Stimulated activated CD8-positive, alpha-beta memory T cell treated with anti-CD3 and anti-CD28 coated beads, Interleukin-15, amount 100 ng/mL, for 48 hours (primary cell): ENCODE measurements around the gene MATCAP1.
A peak's percentile ranks its signal among the peaks of the same experiment; 100 is the strongest.

Experiments
- DNase-seq, 2 donors: peaks; one replicate each; pipeline ENCODE4 v3.0.0-alpha.2; 2020; ENCODE audit warnings: low read depth in 2 of 2

The MATCAP1 gene

DNA sequence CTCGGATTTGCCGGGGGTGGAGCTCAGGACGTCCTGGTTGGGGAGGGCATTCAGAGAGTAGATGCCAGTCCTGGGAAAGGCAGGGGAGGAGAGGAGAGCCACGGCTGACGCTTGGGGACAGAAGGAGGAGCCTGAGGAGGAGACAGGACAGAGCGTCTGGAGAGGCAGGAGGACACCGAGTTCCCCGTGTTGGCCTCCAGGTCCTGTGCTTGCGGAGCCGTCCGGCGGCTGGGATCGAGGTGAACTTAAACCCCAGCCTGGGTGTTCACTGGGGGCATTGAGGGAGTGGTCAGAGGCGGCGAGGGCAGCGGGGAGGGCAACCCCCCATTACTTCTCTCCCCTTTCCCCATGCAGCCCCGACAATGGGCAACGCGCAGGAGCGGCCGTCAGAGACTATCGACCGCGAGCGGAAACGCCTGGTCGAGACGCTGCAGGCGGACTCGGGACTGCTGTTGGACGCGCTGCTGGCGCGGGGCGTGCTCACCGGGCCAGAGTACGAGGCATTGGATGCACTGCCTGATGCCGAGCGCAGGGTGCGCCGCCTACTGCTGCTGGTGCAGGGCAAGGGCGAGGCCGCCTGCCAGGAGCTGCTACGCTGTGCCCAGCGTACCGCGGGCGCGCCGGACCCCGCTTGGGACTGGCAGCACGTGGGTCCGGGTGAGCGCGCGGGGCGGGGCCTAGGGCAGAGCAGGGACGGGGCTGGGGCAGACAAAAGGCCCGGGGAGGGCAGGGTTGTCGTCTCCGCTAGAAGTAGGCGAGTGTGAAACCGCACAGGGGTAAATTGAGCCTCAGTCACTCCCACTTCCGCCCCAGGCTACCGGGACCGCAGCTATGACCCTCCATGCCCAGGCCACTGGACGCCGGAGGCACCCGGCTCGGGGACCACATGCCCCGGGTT is 9.7 kb downstream of the MATCAP1 start:
- DNase-seq: peak in 1 of 2 donors; percentile 60

DNA sequence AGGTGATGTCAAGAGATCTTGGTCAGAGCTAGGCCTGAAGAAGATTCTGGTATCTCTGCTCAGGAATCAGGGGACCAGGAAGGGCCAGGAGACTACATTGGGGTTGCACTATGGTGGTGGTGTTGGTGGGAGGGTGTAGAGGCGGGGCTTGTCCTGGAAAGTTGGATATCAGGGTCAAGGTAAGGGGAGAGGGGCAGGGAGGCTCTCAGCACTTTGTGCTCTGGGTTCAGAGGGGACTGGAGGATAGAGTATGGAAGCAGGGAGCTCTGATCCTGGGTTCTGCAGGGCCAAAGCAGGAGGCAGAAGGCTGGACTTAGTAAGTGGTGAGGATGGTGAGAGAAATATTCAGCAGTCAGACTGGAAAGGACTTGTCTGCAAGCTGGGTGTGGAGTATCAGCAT is 10.4 kb downstream of the MATCAP1 start:
- no peak for DNase-seq

DNA sequence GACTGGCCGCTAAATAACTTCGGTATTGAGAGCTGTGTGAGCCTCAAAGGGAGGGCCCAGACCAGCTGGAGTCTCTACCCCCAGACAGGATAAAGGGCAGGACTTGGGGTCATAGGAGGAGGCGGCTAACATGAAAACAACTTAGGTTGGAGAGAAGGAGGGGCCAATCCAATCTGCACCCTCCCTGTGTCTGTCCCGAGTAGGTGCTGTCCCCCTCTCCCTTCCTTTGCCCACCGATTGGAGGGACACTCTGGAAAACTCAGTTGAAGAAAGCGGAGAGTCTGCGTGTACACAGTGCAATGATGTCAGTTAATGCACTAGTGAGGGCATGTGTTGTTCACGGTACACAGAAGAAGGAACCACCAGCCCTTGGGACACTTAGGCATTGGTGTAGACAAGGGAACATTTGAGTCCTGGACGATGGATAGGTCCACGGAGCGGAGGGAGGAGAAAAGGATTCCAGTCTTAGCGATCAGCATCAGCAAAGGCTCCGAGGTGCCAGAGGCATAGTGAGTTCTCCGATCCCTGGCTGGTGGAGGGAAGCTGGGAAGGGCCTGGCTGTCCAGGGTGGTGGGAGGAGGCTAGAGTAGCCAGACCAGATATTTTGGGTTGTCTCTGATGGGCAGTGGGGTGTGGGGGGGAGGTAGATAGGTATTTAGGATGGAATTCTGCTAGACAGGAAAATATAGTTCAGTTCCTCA is 12.7 kb downstream of the MATCAP1 start:
- DNase-seq: no peak

DNA sequence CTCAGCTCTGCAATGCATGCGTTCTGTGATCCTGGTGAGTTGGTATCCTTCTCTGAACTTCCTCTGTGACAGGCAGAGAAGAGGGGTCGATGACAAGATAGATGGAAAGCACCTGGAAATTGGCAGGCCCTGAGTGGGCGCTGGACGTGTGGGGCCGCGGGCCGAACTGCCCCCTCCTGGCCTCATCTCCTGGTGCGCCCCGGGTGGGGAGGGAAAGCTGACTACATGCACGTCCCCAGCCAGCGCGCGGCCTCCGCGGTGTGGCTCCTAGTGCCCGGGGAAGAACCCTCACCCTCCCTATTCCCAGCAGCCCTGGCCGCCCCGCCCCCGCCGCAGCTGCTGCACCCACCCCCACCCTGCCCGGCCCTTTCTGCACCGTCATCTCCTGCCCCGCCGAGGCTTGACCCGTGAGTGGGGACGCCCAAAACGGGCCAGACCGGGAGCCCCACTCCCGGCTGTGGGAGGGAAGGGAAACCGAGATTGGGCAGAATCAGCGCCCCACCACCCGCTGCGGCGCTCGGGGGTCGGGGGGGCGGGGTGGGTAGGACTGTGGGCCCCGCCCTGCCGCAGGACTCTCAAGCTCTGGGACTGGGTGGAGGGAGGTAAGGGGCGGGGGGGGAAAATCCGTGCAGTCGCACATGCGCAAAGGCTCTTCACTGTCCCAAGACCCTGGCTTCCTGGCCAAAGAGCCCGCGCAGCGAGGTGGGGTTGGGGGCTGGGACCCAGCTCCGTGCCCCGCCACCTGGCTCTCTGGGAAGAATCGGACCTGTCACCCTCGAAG is 13.4 kb downstream of the MATCAP1 start, which contains the start of gene NOL3:
TSS of gene NOL3 (plus strand) at position 371 of the 781 bp plus-strand sequence.
- DNase-seq: peak in 1 of 2 donors; percentile 41

DNA sequence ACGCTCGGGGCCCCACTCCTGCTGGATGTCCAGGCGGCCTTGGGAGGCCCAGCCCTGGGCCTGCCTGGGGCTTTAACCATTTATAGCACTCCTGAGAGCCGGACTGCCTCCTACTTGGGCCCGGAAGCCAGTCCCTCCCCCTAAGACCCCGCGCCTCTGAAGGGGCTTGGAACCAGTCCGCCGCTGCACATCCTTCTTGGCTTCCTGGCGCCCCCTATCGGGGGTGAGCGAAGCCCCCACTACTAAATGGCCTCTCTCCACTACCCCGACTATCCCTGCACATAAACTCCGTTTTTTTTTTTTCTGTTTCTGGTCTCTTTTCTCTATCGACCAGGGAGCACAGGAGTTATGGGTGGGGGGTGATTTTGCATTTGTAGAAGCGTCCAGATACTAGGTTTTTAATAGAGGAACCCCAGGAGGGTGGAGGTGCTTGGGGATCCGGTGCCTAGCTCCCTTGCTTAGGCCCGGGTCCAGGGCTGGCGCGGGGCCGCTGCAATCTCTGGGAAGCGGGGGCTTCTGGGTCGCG is 14.1 kb downstream of the MATCAP1 start:
- DNase-seq: no peak

DNA sequence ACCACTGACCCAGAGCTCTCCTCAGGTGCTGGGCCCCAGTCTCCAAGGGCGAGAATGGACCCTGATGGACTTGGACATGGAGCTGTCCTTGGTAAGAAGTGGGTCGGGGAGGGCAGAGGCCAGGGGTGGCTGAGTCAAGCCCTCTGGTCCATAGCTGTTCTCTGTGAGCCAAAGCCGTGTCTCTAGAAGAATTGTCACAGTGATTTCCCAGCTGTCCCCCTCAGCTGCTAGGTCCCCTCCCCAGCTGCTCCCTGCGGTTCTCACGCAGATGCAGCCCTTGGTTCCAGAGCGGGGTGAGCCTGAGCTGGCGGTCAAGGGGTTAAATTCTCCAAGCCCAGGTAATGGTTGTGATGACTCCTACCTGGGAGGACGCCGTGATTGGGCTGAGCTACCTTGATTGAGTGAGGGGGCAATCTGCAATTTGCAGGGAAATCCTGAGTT is 14.7 kb downstream of the MATCAP1 start:
- DNase-seq: no peak

DNA sequence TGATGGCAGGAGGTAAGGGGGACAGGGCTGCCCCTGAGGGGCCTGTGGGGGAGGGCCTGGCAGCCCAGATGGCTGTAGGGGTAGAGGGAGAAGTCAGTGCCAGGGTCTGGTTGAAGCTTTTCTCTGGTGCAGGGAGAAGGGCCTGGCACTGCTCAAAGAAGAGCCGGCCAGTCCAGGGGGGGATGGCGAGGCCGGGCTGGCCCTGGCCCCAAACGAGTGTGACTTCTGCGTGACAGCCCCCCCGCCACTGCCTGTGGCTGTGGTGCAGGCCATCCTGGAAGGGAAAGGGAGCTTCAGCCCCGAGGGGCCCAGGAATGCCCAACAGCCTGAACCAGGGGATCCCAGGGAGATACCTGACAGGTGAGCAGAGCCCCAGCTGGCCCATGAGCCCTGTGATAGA is 16.2 kb downstream of the MATCAP1 start:
- no peak for DNase-seq

DNA sequence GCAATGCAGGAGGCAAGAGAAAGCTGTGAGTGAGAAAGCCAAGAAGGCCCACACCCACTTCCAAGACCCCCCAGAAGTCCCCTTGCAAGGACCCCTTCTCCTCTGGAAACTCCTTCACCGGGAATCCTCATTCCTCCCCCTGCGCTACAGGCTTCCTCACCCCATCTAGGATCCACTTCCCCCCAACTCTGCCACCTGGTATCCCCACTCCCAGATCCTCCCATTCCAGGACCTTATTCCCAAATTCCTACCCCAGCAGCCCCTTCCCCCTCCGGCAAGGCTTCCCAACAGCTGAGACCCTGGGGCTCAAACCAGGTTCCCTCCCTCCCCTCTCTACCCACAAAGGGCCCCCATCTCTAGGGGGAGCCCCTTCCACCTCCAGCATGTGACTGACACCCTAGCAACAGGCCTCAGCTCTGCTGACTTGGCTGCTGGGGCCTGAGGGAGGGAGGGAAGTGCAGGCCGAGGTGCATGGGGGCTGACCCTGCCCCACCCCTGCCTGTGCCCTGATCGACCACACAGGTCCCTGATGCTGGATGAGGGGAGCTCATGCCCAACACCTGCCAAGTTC is 17.1 kb downstream of the MATCAP1 start:
- no peak for DNase-seq

DNA sequence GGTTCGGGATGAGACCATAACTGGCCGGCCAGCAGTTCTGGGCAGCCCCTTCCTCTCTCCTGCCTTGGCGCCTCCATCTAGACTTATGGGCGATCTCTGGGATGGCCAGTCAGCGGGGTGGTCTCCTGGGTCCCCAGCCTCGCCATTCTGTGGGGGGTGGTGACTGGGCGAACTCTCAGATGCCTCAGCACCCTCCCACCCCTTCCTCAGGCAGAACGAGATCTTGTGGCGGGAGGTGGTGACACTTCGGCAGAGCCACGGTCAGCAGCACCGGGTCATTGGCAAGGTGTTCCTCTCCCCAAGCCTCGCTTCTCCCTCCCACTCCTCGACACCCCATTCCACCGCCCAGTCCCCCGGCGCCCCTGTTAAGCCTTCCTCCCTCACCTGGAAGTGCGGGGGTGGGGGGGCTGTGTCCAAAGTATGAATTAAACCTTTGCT is 17.6 kb downstream of the MATCAP1 start:
- DNase-seq: no peak

DNA sequence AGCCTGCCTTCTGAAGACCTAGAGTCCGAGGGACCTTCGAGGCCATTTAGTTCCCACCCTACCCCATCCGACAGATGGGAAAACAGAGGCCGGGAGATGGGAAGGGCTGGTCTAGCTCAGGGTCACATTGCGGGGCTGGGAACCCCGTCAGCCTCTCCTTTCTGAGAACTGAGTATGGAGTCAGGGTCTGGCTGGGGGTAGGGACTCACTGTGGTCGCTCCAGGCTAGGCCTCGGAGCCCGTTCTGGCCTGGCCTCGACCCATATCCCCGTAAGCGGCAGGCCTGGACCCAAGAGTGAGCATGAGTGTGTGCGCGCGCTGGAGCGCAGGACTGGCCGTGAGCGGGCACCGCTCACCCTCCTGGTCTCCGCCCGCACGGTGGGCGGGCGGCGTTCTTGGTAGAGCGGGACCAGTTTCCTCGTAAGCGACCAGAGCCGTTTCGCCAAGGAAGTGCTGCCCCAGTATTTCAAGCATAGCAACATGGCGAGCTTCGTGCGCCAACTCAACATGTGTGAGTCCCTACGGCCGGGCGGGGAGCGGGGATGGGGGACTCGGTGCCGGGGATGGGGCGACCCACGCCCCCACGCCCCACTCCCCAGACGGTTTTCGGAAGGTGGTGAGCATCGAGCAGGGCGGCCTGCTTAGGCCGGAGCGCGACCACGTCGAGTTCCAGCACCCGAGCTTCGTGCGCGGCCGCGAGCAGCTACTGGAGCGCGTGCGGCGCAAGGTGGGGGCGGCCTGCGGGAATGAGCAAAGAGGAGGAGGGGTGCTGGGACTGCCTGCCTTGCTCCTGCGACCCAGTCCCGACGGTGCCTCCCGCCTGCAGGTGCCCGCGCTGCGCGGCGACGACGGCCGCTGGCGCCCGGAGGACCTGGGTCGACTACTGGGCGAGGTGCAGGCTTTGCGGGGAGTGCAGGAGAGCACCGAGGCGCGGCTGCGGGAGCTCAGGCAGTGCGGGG is 18.4 kb downstream of the MATCAP1 start:
- no peak for DNase-seq

DNA sequence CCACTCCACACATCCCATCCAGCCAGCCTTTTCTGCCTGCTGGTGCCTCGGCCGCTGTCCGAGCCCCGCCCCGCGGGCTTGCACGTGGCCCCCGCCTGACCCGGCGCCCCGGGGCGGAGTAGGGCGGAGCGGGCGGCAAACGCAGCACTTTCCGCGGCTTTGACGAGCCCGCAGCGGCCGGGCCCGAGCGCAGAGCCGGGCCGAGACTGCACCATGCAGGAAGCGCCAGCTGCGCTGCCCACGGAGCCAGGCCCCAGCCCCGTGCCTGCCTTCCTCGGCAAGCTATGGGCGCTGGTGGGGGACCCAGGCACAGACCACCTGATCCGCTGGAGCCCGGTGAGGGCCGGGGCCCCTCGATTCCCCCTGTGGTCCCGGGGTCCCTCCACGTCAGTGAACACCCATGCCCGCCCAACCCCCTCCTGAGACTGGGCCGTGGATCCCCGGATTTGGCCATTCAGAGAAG is 19.1 kb downstream of the MATCAP1 start, which contains the start of gene HSF4:
TSS of gene HSF4 (plus strand) at position 147 of the 463 bp plus-strand sequence. CDS start at position 214, 67 bp downstream.
- no peak for DNase-seq

DNA sequence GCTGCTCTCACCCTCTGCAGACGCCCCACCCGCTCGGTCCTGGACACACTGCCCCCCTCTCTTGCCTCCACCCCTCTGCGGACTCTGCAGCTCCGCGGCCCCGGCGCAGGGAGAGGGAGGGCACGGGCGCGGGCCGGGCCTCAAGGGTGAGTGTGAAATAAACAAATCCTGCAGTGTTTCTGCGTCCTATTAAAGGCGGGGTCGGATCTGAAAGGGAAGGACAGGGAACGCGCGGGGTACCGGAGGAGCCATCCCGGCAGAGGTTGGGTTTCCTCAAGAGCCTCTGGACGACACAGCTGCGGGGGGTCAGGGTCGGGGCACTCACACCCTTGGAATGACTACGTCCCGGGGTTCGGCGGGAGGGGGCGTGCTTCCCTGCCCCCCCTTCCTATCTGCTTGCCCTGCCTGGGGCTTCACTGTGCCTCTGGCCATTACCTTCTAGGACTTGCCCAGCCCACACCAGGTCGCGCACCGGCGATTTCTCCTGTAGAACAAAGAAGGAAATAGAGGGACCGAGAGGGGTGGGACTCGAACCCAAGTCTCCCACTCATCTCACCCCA is 19.7 kb downstream of the MATCAP1 start:
- no peak for DNase-seq

DNA sequence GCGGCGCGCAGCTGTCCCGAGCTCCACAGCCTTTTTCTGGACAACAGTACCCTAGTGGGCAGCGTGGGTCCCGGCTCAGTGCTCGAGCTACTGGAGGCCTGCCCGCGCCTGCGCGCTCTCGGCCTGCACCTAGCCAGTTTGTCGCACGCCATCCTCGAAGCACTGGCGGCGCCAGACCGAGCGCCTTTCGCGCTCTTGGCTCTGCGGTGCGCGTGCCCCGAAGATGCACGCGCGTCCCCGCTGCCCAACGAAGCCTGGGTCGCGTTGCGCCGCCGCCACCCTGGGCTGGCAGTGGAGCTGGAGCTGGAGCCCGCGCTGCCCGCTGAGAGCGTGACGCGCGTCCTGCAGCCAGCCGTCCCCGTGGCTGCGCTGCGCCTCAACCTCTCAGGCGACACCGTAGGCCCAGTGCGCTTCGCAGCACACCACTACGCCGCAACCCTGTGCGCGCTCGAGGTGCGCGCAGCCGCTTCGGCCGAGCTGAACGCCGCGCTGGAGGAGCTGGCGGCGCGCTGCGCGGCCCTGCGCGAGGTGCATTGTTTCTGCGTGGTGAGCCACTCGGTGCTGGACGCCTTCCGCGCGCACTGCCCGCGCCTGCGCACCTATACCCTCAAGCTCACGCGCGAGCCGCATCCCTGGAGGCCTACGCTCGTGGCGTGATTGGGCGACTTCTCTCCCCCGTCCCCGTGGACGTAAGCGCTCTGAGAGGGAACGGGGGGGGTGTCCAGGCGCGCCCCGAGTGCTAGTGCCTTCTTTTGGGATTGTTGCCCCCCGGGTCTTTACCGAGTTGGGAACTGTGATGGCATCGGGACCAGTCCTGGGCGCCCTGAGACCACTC is 20.4 kb downstream of the MATCAP1 start:
- DNase-seq: peak in 1 of 2 donors; percentile 36

DNA sequence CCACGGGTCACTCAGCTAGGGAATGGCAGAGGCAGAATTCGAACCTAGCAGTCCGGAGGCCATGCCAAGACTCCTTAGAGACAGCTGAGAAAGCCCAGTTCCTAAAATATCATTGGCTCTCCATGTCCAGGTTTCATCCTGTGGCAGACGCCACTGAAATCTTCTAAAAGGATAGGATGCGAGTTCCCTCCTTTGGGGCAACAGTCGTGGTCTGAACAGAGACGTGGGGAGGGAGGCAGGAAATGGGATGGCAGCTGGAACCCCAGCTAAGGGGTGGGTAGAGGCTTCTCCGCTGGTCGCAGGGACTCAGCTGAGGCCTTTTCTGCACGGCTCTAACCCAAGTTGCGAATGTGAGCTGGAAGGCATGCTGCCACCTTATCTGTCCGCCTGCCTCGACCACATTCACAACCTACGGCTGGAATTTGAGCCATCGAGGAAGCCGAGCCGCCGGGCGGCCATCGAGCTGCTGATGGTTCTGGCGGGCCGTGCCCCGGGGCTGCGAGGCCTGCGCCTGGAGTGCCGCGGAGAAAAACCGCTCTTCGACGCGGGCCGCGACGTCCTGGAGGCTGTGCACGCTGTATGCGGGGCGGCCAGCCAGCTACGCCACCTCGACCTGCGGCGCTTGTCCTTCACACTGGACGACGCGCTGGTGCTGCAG is 21.1 kb downstream of the MATCAP1 start:
- DNase-seq: no peak

DNA sequence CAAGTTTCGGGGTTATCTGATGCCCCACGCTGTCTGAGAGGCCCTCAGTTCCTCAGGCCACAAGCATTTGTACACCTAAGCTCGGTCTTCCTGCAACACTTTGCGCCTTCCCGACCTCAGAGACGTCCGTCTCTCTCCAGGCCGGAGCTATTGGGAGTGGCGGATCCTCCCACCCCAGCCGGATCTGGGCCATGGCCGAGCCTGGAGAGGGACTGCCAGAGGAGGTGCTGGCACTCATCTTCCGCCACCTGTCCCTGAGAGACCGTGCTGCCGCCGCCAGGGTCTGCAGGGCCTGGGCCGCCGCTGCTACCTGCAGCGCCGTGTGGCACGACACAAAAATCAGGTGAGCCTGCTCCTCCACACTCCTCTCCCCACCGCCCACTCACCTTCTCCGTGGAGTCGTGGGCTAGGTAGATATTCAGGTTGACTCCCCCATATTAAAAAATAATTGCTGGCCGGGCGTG is 22.1 kb downstream of the MATCAP1 start:
- DNase-seq: no peak

DNA sequence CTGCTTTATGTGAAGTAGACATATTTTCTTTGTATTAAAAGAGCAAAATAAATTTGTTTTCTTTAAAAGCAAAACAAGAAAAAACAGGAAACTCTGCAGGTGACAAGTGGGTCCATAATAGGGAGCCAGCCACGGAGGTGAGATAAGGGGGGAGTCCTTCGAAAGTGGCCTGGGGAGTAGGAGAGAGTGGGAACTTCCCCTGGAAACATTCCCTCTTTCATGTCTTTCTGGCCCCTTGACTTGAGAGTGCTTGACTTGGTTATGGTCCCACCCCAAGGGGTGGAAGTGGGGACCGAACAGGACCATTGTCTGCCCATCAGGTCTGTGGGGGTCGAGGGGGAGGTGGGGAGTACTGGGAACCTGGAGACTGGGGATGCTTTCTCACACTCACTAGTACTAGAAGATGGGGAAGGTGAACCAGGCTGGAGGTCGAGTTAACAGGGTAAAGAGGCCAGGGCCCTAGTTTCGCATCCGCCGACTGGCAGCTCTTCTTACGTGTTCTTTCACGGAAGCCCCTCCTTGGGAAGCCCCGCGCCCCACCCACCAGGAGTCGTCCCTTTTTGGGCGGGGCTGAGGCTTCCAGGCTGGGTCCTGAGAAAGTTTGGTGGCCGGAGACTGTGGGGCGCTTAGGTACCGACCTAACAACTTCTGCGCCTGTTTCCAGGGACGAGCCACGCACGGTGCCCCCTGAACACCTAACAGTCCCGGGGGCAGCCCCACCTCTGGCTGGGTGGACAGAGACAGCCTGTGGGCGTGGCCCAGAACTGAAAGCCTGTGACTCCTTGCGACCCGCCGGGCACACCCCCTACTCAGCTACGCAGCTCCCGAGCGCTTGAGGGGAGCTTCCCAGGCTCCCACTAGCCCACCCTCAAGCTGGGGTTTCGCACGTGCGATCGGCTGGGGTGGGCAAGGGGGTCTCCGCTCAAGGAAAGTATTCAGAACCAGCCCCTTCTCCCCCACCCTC is 24.8 kb downstream of the MATCAP1 start:
- peak; percentile 79 to 81 for DNase-seq
